22Rv1 (cell line): ENCODE results near the gene SLC25A25.

Experiments
- H3K27ac ChIP-seq: fragments of 450-650 bp; 2 replicates; pipeline ENCODE4 v1.5.1; 2017
- ZFX ChIP-seq: fragments of 450-650 bp; IDR thresholded peaks from 2 replicates; pipeline ENCODE4 v1.6.1; 2017; ENCODE audit warnings: antibody characterized with exemption, borderline replicate concordance
- TF ChIP-seq, protein P1 (sequence below): fragments of 450-650 bp; IDR thresholded peaks from 2 replicates; pipeline ENCODE4 v1.5.1; 2017; ENCODE audit warnings: mild to moderate bottlenecking

SLC25A25 gene

DNA sequence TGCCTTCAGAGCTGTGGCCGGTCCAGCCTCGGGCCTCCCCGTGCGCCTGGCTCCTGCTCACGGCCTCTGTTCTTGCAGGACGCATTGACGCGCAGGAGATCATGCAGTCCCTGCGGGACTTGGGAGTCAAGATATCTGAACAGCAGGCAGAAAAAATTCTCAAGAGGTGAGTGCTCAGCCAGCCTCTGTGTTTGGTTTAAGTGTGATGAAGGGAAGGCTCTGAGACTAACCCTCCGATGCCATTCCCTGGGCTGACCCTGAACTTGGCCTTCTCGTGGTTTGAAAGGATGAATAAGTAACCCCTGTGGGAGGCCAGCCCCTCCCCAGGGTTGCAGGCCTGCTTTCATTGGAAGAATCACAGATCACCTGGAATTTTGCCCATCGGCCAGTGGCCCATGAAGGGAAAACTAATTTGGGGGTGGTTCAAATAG, 33.2 kb downstream of the SLC25A25 start:
- TF ChIP-seq ZFX = no peak
- TF ChIP-seq, protein P1, sequence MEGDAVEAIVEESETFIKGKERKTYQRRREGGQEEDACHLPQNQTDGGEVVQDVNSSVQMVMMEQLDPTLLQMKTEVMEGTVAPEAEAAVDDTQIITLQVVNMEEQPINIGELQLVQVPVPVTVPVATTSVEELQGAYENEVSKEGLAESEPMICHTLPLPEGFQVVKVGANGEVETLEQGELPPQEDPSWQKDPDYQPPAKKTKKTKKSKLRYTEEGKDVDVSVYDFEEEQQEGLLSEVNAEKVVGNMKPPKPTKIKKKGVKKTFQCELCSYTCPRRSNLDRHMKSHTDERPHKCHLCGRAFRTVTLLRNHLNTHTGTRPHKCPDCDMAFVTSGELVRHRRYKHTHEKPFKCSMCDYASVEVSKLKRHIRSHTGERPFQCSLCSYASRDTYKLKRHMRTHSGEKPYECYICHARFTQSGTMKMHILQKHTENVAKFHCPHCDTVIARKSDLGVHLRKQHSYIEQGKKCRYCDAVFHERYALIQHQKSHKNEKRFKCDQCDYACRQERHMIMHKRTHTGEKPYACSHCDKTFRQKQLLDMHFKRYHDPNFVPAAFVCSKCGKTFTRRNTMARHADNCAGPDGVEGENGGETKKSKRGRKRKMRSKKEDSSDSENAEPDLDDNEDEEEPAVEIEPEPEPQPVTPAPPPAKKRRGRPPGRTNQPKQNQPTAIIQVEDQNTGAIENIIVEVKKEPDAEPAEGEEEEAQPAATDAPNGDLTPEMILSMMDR = no peak
- H3K27ac ChIP-seq = no peak overlapping the region

GRCh38 chr9:128101690-128102089, 33.7 kb downstream of the SLC25A25 start:
- no peak overlapping the region for H3K27ac ChIP-seq
- TF ChIP-seq, protein P1 = no peak
- TF ChIP-seq ZFX = no peak

- TF ChIP-seq, protein P1 = no peak
- TF ChIP-seq ZFX = no peak
- no peak overlapping the region for H3K27ac ChIP-seq
These were observed 34.2 kb downstream of the SLC25A25 start for GRCh38 chr9:128102196-128102595.

DNA sequence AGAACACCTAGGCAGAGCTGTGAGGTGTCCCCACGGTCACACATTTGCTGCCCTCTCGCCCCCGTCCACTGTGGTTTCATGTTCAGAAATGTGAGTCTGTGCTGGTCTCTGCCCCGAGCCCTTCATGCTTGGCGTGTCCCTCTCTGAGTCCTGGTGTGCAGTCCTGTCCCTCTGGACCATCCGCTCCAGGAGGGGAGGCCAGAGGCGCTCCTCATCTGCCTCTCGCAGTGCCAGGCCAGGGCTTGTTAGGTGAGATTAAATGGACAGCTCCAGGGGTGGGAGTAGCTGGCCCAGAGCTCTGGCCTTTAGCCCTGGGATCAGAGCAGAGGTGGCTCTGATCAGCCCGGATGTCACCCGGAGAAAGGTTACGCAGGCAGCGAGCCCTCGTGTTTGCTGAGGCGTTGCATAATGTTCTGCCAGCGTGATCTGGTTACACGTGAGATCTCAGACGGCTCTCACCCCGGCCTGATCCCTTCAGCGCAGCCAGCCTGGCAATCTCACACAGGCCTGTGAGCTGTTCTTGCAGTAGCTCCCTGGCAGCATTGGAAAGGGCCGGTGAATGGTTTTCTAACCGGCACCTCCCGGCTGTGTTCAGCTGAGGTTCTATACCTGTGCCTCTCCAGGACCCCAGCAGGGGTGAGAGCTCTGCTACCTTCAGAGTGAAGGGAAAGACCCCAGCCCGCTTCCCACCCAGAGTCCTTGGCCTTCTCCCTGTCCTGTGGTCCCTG, 35.0 kb downstream of the SLC25A25 start:
- no peak overlapping the region for H3K27ac ChIP-seq

GRCh38 chr9:128103589-128103962, 35.5 kb downstream of the SLC25A25 start:
- TF ChIP-seq, protein P1 = peak; percentile 26; the same call in 1 of the 2 replicates
- TF ChIP-seq ZFX = no peak
- H3K27ac ChIP-seq = no peak overlapping the region

More for the DNA sequence above, 35.0 kb downstream of the SLC25A25 start:
- TF ChIP-seq, protein P1 = no peak
- TF ChIP-seq ZFX = no peak

DNA sequence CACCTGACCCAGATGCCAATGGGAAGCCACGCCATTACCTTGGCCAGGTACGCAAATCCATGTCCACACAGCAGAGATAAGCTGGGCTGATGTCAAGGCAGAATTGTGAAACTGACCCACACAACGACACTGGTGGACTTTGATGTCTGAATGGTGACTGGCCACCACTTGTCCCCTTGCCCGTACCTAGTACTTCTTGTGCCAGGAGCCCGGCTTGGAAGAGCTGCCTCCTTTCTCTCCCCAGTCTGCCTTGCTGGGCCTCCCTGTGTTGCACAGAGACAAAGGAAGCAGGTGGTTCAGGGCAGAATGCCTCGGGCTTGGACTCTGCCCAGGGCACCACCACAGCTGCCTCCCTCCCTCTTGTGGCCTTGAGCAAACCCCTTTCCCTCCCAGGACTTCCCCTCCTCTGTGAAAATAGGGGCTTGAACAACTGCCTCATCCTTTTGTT, 36.2 kb downstream of the SLC25A25 start:
- no peak overlapping the region for H3K27ac ChIP-seq
- TF ChIP-seq ZFX = no peak

DNA sequence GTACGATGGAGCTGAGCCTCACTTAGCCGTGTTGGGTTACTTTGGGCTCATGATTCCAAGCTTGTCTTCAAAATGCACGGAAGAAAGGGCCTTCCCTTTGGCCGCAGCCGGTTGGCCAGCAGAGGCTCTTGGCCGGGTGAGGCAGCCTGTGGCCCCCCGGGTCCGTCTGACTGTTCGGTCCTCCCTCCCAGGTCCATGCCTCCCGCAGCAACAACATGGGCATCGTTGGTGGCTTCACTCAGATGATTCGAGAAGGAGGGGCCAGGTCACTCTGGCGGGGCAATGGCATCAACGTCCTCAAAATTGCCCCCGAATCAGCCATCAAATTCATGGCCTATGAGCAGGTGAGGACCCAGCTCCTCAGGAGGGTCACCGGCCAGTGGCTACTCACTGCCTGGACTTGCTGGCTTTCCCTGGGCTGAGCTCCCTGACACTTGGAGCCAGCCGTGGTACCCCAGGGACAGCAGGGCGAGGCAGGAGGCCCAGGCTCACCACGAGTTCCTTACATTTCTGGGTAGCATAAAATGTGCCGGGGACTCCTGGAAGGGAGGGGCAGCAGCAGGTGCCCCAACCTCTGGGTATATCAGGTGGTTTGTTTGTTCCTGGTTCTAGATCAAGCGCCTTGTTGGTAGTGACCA, 37.6 kb downstream of the SLC25A25 start:
- TF ChIP-seq, protein P1 = no peak
- TF ChIP-seq ZFX = no peak
- no peak overlapping the region for H3K27ac ChIP-seq
